ENCODE data around the gene IL19.

DNA sequence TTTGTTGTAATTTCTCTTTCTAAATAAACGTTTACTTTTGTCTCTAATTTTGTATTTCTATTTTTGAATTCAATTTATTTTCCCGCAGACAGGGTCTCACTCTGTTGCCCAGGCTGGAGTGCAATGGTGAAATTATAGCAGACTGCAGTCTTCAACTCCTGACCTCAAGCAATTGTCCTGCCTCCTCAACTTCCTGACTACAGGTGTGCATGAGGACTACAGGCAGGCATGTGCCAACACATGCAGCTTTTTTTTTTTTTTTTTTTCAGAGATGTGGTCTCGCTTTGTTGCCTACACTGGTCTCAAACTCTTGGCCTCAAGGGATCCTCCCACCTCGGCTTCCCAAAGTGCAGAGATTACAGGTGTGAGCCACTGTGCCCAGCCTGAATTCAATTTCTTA is 58.2 kb downstream of the IL19 start:
- TF ChIP-seq, protein P1, sequence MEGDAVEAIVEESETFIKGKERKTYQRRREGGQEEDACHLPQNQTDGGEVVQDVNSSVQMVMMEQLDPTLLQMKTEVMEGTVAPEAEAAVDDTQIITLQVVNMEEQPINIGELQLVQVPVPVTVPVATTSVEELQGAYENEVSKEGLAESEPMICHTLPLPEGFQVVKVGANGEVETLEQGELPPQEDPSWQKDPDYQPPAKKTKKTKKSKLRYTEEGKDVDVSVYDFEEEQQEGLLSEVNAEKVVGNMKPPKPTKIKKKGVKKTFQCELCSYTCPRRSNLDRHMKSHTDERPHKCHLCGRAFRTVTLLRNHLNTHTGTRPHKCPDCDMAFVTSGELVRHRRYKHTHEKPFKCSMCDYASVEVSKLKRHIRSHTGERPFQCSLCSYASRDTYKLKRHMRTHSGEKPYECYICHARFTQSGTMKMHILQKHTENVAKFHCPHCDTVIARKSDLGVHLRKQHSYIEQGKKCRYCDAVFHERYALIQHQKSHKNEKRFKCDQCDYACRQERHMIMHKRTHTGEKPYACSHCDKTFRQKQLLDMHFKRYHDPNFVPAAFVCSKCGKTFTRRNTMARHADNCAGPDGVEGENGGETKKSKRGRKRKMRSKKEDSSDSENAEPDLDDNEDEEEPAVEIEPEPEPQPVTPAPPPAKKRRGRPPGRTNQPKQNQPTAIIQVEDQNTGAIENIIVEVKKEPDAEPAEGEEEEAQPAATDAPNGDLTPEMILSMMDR (IDR thresholded peaks at IDR 0.05) = no peak
- no peak for TF ChIP-seq EP300 (IDR thresholded peaks at IDR 0.05)
